WTC11 (cell line): ENCODE results near the gene OBSCN. TPM values are rescaled to one million over a fixed set of nuclear protein-coding genes. Genes with fewer than 3 reads are reported as not detected.

ENCODE experiments used
- ATAC-seq: fragments of 200-7000 bp; cut with Tn5 transposase; 2 replicates; pipeline ENCODE4 v1.10.0; 2021; ENCODE audit warnings: mild to moderate bottlenecking, moderate library complexity
- CTCF ChIA-PET: fragments of 300-600 bp; sonication (Branson Sonifier 250); formaldehyde crosslinking; loops from one replicate; lab custom pipeline; 2021; ENCODE audit warnings: antibody characterized with exemption; lab: Charles Lee
- POLR2A ChIA-PET: fragments of 350-600 bp; sonication (Branson Sonifier 250); formaldehyde crosslinking; loops from one replicate; lab custom pipeline; 2021; ENCODE audit warnings: antibody characterized with exemption; lab: Charles Lee
- DNase-seq: peaks from one replicate; pipeline ENCODE4 v3.0.0; 2021; ENCODE audit warnings: low spot score
- H3K27ac Mint-ChIP-seq: 2 replicates; pipeline ENCODE4 v1.8.0; 2021; ENCODE audit warnings: mixed read lengths
- H3K27me3 Mint-ChIP-seq: 2 replicates; pipeline ENCODE4 v1.8.0; 2021; ENCODE audit warnings: low read depth, mild to moderate bottlenecking, moderate library complexity, mixed read lengths
- H3K36me3 Mint-ChIP-seq: 2 replicates; pipeline ENCODE4 v1.8.0; 2021; ENCODE audit warnings: mixed read lengths
- H3K4me1 Mint-ChIP-seq: 2 replicates; pipeline ENCODE4 v1.8.0; 2022; ENCODE audit warnings: mixed read lengths
- H3K4me3 Mint-ChIP-seq: 2 replicates; pipeline ENCODE4 v1.8.0; 2021; ENCODE audit warnings: mild to moderate bottlenecking, moderate library complexity, mixed read lengths
- H3K9me3 Mint-ChIP-seq: 2 replicates; pipeline ENCODE4 v1.8.0; 2021; ENCODE audit warnings: mixed read lengths
- ATF3 ChIP-seq: sonication (generic); formaldehyde crosslinking; conservative IDR thresholded peaks from 2 replicates; pipeline ENCODE4 v1.8.1; 2022; ENCODE audit warnings: mild to moderate bottlenecking, missing genetic modification reagents
- CREM ChIP-seq: sonication (generic); formaldehyde crosslinking; IDR thresholded peaks from 2 replicates; pipeline ENCODE4 v1.8.1; 2022; ENCODE audit warnings: mild to moderate bottlenecking, missing genetic modification reagents, moderate library complexity
- E2F5 ChIP-seq: sonication (generic); formaldehyde crosslinking; IDR thresholded peaks from 2 replicates; pipeline ENCODE4 v1.8.1; 2022; ENCODE audit warnings: mild to moderate bottlenecking, moderate library complexity, missing genetic modification reagents
- ESRRA ChIP-seq: sonication (generic); formaldehyde crosslinking; IDR thresholded peaks from 2 replicates; pipeline ENCODE4 v1.8.1; 2022; ENCODE audit warnings: mild to moderate bottlenecking, missing genetic modification reagents, borderline replicate concordance
- GRHL2 ChIP-seq: fragments of 250-450 bp; sonication (Bioruptor Pico); IDR thresholded peaks from 2 replicates; pipeline ENCODE4 v1.8.0; 2022; ENCODE audit warnings: mild to moderate bottlenecking, moderate library complexity; ENCODE audit not compliant: insufficient replicate concordance, severe bottlenecking
- GTF2I ChIP-seq: fragments of 250-450 bp; sonication (Bioruptor Pico); conservative IDR thresholded peaks from 2 replicates; pipeline ENCODE4 v1.4.0; 2021; ENCODE audit warnings: mild to moderate bottlenecking
- IRF2 ChIP-seq: sonication (generic); formaldehyde crosslinking; IDR thresholded peaks from 2 replicates; pipeline ENCODE4 v1.8.0; 2022; ENCODE audit warnings: low read depth, missing genetic modification reagents, borderline replicate concordance
- JAZF1 ChIP-seq: fragments of 250-450 bp; sonication (Bioruptor Pico); IDR thresholded peaks from 2 replicates; pipeline ENCODE4 v1.9.0; 2021; ENCODE audit warnings: moderate library complexity, mild to moderate bottlenecking, inconsistent platforms
- MYBL2 ChIP-seq: sonication (generic); formaldehyde crosslinking; IDR thresholded peaks from 2 replicates; pipeline ENCODE4 v1.8.1; 2023; ENCODE audit warnings: mild to moderate bottlenecking, moderate library complexity, missing genetic modification reagents
- NFATC4 ChIP-seq: fragments of 250-450 bp; sonication (Bioruptor Pico); IDR thresholded peaks from 2 replicates; pipeline ENCODE4 v1.9.0; 2021; ENCODE audit warnings: mild to moderate bottlenecking
- NFE2L1 ChIP-seq: sonication (generic); formaldehyde crosslinking; IDR thresholded peaks from 2 replicates; pipeline ENCODE4 v1.8.1; 2023; ENCODE audit warnings: missing genetic modification reagents
- PRRX2 ChIP-seq: fragments of 250-450 bp; sonication (Bioruptor Pico); IDR thresholded peaks from 2 replicates; pipeline ENCODE4 v1.8.0; 2021; ENCODE audit warnings: mild to moderate bottlenecking
- ZNF121 ChIP-seq: sonication (generic); formaldehyde crosslinking; IDR thresholded peaks from 2 replicates; pipeline ENCODE4 v1.8.0; 2023; ENCODE audit warnings: missing genetic modification reagents
- ZNF263 ChIP-seq: sonication (generic); formaldehyde crosslinking; IDR thresholded peaks from 2 replicates; pipeline ENCODE4 v1.8.1; 2022; ENCODE audit warnings: low read depth, mild to moderate bottlenecking, moderate library complexity, missing genetic modification reagents
- ZNF416 ChIP-seq: fragments of 250-450 bp; sonication (Bioruptor Pico); IDR thresholded peaks from 2 replicates; pipeline ENCODE4 v1.9.0; 2021; ENCODE audit warnings: mild to moderate bottlenecking, inconsistent platforms
- total RNA-seq: library from RNA; stranded (reverse); gene quantifications from 3 replicates; pipeline ENCODE4 v1.2.3, GENCODE V29; 2021
- TF ChIP-seq, protein P1 (sequence below): fragments of 250-450 bp; sonication (Bioruptor Pico); IDR thresholded peaks from 2 replicates; pipeline ENCODE4 v1.9.0; 2021; ENCODE audit warnings: mild to moderate bottlenecking
- TF ChIP-seq, protein P2 (sequence below): sonication (generic); formaldehyde crosslinking; IDR thresholded peaks from 2 replicates; pipeline ENCODE4 v1.8.0; 2022; ENCODE audit warnings: mild to moderate bottlenecking, missing genetic modification reagents

Gene OBSCN
- total RNA-seq, 1 experiment from 2014 or later: 38.8 TPM

GRCh38 chr1:228353601-228354371 is 145.9 kb downstream of the OBSCN start:
- Mint-ChIP-seq H3K27me3 (no peaks in the 10 kb centered on the region), H3K4me1 (no peaks in the 10 kb centered on the region), H3K36me3 (no peaks in the 10 kb centered on the region), H3K9me3 (peaks cover 4% of the 10 kb centered on the region; the same call in 1 of the 2 replicates), H3K4me3 (no peak overlapping the region), H3K27ac (no peak overlapping the region)
- no peak for DNase-seq
- ChIA-PET CTCF (interaction anchor here (0.9 kb wide), 1 partner anchor 118 kb away, joined by 5 read pairs; no protein-coding TSS in a partner anchor), POLR2A (no interaction called here)
- TF ChIP-seq IRF2 (CRISPR knock-in tag): no peak
- TF ChIP-seq ATF3 (CRISPR knock-in tag): no peak
- no peak for TF ChIP-seq GTF2I (CRISPR knock-in tag)
- no peak for TF ChIP-seq ZNF121 (CRISPR knock-in tag)
- TF ChIP-seq MYBL2 (CRISPR knock-in tag): no peak
- no peak for TF ChIP-seq CREM (CRISPR knock-in tag)
- TF ChIP-seq, protein P1, sequence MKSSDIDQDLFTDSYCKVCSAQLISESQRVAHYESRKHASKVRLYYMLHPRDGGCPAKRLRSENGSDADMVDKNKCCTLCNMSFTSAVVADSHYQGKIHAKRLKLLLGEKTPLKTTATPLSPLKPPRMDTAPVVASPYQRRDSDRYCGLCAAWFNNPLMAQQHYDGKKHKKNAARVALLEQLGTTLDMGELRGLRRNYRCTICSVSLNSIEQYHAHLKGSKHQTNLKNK (CRISPR knock-in tag): no peak
- TF ChIP-seq, protein P2, sequence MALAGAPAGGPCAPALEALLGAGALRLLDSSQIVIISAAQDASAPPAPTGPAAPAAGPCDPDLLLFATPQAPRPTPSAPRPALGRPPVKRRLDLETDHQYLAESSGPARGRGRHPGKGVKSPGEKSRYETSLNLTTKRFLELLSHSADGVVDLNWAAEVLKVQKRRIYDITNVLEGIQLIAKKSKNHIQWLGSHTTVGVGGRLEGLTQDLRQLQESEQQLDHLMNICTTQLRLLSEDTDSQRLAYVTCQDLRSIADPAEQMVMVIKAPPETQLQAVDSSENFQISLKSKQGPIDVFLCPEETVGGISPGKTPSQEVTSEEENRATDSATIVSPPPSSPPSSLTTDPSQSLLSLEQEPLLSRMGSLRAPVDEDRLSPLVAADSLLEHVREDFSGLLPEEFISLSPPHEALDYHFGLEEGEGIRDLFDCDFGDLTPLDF (CRISPR knock-in tag): no peak
- no peak for TF ChIP-seq ESRRA (CRISPR knock-in tag)
- TF ChIP-seq NFATC4 (CRISPR knock-in tag): no peak
- no peak for TF ChIP-seq PRRX2
- TF ChIP-seq GRHL2: no peak
- no peak for TF ChIP-seq NFE2L1 (CRISPR knock-in tag)
- no peak for TF ChIP-seq JAZF1
- TF ChIP-seq ZNF416 (CRISPR knock-in tag): no peak
- TF ChIP-seq E2F5: no peak
- ATAC-seq: no peak

GRCh38 chr1:228354390-228355320 is 146.8 kb downstream of the OBSCN start:
- TF ChIP-seq ATF3 (CRISPR knock-in tag) (no peak), ZNF263 (CRISPR knock-in tag) (no peak)
- Mint-ChIP-seq H3K36me3 (no peaks in the 10 kb centered on the region), H3K4me3 (no peak overlapping the region), H3K9me3 (peaks cover 4% of the 10 kb centered on the region; the same call in 1 of the 2 replicates), H3K27me3 (no peaks in the 10 kb centered on the region), H3K4me1 (no peaks in the 10 kb centered on the region), H3K27ac (no peak overlapping the region)
- CTCF ChIA-PET: interaction anchor here (0.6 to 0.9 kb wide), 2 partner anchors 46 to 117 kb away, joined by 3 to 5 read pairs; no protein-coding TSS in a partner anchor
- POLR2A ChIA-PET: no interaction called here
- ATAC-seq (no peak), DNase-seq (no peak)
